Activated T-cell treated with anti-CD3 and anti-CD28 coated beads, Interleukin-2, amount 50 U/mL, for 24 hours (primary cell): ENCODE measurements around the gene DNAH8.

Experiments used
- DNase-seq: peaks from one replicate; pipeline ENCODE4 v3.0.0-alpha.2; 2020
- H3K27ac Mint-ChIP-seq: 2 replicates; pipeline ENCODE4 v1.8.0; 2020; ENCODE audit warnings: mild to moderate bottlenecking, mixed read lengths
- H3K27me3 Mint-ChIP-seq: 2 replicates; pipeline ENCODE4 v1.8.0; 2020; ENCODE audit warnings: mixed read lengths
- H3K36me3 Mint-ChIP-seq: 2 replicates; pipeline ENCODE4 v1.8.0; 2020; ENCODE audit warnings: low read depth, mixed read lengths
- H3K4me1 Mint-ChIP-seq: 2 replicates; pipeline ENCODE4 v1.8.0; 2020; ENCODE audit warnings: low read depth, mixed read lengths
- H3K4me3 Mint-ChIP-seq: 2 replicates; pipeline ENCODE4 v1.8.0; 2020; ENCODE audit warnings: mild to moderate bottlenecking, moderate library complexity, mixed read lengths
- H3K9me3 Mint-ChIP-seq: 2 replicates; pipeline ENCODE4 v1.8.0; 2020; ENCODE audit warnings: mixed read lengths

The DNAH8 gene

GRCh38 chr6:38933426-38933825, 218.3 kb downstream of the DNAH8 start:
- DNase-seq: no peak

GRCh38 chr6:38935051-38935450, 219.9 kb downstream of the DNAH8 start:
- H3K9me3 Mint-ChIP-seq: no peaks in the 10 kb centered on the region
- no peak overlapping the region for H3K4me3 Mint-ChIP-seq
- peaks cover 6% of the 10 kb centered on the region for H3K27me3 Mint-ChIP-seq
- no peaks in the 10 kb centered on the region for H3K36me3 Mint-ChIP-seq
- H3K4me1 Mint-ChIP-seq: no peaks in the 10 kb centered on the region
- DNase-seq: no peak
- H3K27ac Mint-ChIP-seq: no peak overlapping the region

More at GRCh38 chr6:38933426-38933825, 218.3 kb downstream of the DNAH8 start:
- peaks cover 14% of the 10 kb centered on the region for H3K27me3 Mint-ChIP-seq
- H3K4me1 Mint-ChIP-seq: no peaks in the 10 kb centered on the region
- H3K27ac Mint-ChIP-seq: no peak overlapping the region
- H3K36me3 Mint-ChIP-seq: no peaks in the 10 kb centered on the region
- no peak overlapping the region for H3K4me3 Mint-ChIP-seq
- H3K9me3 Mint-ChIP-seq: no peaks in the 10 kb centered on the region

DNA sequence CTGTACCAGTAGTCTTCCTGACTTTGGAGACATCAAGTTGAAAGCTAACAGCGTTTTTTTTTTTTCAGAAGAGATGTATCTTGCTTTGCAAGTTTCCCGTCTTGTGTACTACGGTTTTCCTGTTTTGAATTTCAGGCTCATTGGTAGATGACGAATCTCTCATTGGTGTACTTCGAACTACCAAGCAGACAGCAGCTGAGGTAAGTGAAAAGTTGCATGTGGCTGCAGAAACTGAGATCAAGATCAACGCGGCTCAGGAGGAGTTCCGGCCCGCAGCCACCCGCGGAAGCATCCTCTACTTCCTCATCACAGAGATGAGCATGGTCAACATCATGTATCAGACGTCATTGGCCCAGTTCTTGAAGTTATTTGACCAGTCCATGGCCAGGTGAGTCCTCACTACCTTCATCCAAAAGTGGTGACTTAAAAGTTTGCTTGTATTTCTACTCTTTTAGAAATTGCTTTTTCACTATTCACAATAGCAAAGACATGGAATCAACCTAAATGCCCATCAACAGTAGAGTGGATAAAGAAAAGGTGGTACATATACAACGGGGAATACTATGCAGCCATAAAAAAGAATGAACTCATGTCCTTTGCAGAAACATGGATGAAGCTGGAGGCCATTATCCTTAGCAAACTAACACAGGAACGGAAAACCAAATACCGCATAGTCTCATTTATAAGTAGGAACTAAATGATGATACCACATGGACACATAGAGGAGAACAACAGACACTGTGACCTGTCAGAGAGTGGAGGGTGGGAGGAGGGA, 222.9 kb downstream of the DNAH8 start:
- Mint-ChIP-seq H3K4me3 (no peak overlapping the region), H3K27me3 (peaks cover 4% of the 10 kb centered on the region), H3K36me3 (no peaks in the 10 kb centered on the region), H3K27ac (no peak overlapping the region), H3K9me3 (no peaks in the 10 kb centered on the region), H3K4me1 (no peaks in the 10 kb centered on the region)
- DNase-seq: no peak

DNA sequence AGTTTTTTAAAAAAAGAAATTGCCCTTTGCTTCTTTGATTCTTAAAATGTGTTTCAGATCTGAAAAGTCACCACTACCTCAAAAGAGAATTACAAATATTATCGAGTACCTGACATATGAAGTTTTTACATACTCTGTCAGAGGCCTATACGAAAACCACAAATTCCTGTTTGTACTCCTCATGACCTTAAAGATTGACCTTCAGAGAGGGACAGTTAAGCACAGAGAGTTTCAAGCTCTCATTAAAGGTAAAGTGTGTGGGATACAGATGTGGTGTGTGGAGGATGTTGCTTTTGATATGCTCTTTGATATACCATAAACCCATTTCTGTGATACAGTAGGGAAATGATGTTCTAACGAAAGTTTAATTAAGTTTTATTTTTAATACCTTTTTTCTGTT, 223.6 kb downstream of the DNAH8 start:
- no peak overlapping the region for H3K4me3 Mint-ChIP-seq
- H3K4me1 Mint-ChIP-seq: no peaks in the 10 kb centered on the region
- DNase-seq: no peak
- no peak overlapping the region for H3K27ac Mint-ChIP-seq
- H3K27me3 Mint-ChIP-seq: peaks cover 4% of the 10 kb centered on the region
- no peaks in the 10 kb centered on the region for H3K36me3 Mint-ChIP-seq
- H3K9me3 Mint-ChIP-seq: no peaks in the 10 kb centered on the region

- H3K9me3 Mint-ChIP-seq: no peaks in the 10 kb centered on the region
- no peaks in the 10 kb centered on the region for H3K4me1 Mint-ChIP-seq
- DNase-seq: no peak
- no peak overlapping the region for H3K27ac Mint-ChIP-seq
- H3K27me3 Mint-ChIP-seq: peaks cover 4% of the 10 kb centered on the region
- no peak overlapping the region for H3K4me3 Mint-ChIP-seq
- H3K36me3 Mint-ChIP-seq: no peaks in the 10 kb centered on the region
These were observed 227.3 kb downstream of the DNAH8 start for GRCh38 chr6:38942442-38942841.

DNA sequence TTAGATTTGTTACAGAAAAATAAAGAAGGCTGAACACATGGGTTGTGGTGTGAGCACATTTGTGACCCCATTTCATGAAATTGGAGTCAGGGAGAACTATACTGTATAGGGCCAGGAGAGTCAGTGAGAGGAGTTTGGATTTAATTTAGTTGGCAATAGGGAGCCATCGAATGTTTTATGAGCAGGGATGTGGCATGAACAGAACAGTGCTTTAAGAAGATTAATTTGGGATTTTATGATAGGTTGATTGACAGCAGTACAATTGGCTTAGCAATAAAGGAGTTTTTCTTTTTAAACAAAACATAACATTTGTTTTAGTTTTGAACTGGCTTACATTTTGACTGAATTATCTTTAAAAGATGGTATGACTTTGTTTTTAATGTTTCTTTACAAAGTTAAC, 227.9 kb downstream of the DNAH8 start:
- peaks cover 4% of the 10 kb centered on the region for H3K27me3 Mint-ChIP-seq

GRCh38 chr6:38943964-38944363, 228.9 kb downstream of the DNAH8 start:
- H3K4me1 Mint-ChIP-seq: no peaks in the 10 kb centered on the region
- H3K9me3 Mint-ChIP-seq: no peaks in the 10 kb centered on the region
- no peak for DNase-seq
- H3K36me3 Mint-ChIP-seq: no peaks in the 10 kb centered on the region
- H3K27ac Mint-ChIP-seq: no peak overlapping the region
- H3K27me3 Mint-ChIP-seq: peaks cover 4% of the 10 kb centered on the region
- H3K4me3 Mint-ChIP-seq: no peak overlapping the region

More for the DNA sequence above, 227.9 kb downstream of the DNAH8 start:
- no peaks in the 10 kb centered on the region for H3K36me3 Mint-ChIP-seq
- H3K4me3 Mint-ChIP-seq: no peak overlapping the region
- no peak overlapping the region for H3K27ac Mint-ChIP-seq
- no peak for DNase-seq
- no peaks in the 10 kb centered on the region for H3K9me3 Mint-ChIP-seq
- H3K4me1 Mint-ChIP-seq: no peaks in the 10 kb centered on the region

DNA sequence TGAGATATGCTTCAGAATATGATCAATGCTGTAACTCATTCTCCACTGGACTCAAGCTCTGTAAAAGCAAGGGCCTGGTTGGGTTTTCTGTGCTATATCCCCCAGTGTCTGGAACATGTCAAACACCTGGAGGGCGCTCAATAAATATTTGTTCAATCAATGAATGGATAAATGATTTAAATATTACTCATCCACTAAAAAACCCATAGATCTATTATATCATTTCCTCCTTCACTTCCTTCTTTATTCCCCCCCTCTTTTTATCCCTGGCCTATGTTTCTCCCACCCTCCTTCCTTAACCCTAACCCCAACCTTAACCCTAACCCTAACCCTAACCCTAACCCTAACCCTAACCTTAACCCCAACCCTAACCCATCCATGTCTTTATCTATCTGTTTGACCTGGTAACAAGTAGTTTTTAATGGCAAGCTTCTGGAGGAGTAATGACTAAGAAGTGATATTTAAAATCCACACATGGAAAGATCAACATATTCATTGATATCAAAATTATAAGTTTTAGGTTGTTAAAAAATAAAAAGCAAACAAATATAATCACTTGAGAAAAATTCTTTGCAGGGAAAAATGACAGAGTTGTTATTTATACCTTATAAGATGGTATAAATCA, 229.7 kb downstream of the DNAH8 start:
- Mint-ChIP-seq H3K4me1 (no peaks in the 10 kb centered on the region), H3K27ac (no peak overlapping the region), H3K4me3 (no peak overlapping the region), H3K36me3 (no peaks in the 10 kb centered on the region), H3K9me3 (no peaks in the 10 kb centered on the region), H3K27me3 (peaks cover 4% of the 10 kb centered on the region)
- DNase-seq: no peak

- Mint-ChIP-seq H3K4me3 (no peak overlapping the region), H3K27ac (no peak overlapping the region), H3K36me3 (no peaks in the 10 kb centered on the region), H3K9me3 (peaks cover 5% of the 10 kb centered on the region), H3K4me1 (no peaks in the 10 kb centered on the region), H3K27me3 (peaks cover 44% of the 10 kb centered on the region)
- DNase-seq: no peak
These were observed 240.8 kb downstream of the DNAH8 start for GRCh38 chr6:38955861-38956260.

DNA sequence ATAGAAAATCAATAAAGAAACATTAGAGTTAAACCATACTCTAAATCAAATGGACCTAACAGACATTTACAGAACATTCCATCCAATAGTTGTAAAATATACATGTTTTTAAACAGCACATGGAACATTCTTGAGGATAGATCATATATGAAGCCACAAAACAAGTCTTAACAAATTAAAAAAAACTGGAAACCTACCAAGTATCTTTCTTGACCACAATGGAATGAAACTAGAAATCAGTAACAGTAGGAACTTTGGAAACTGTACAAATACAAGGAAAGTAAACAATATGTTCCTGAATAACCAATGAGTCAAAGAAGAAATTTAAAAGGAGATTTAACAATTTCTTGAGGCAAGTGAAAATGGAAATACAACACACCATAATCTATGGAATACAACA, 242.3 kb downstream of the DNAH8 start:
- Mint-ChIP-seq H3K36me3 (no peaks in the 10 kb centered on the region), H3K4me3 (no peak overlapping the region), H3K27me3 (peaks cover 32% of the 10 kb centered on the region), H3K9me3 (peaks cover 5% of the 10 kb centered on the region), H3K27ac (no peak overlapping the region), H3K4me1 (no peaks in the 10 kb centered on the region)
- no peak for DNase-seq

DNA sequence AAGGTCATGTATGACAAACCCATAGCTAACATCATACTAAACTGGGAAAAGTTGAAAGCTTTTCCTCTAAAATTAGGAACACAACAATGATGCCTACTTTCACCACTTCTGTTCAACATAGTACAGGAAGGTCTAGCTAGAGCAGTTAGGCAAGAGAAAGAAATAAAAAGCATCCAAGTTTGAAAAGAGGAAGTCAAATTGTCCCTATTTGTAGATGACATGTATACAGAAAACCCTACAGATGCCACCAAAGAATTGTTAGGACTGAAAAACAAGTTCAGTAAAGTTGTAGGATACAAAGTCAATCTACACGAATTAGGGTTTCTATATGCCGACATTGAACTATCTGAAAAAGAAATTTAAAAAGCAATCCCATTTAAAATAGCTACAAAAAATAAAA, 244.0 kb downstream of the DNAH8 start:
- no peaks in the 10 kb centered on the region for H3K36me3 Mint-ChIP-seq

DNA sequence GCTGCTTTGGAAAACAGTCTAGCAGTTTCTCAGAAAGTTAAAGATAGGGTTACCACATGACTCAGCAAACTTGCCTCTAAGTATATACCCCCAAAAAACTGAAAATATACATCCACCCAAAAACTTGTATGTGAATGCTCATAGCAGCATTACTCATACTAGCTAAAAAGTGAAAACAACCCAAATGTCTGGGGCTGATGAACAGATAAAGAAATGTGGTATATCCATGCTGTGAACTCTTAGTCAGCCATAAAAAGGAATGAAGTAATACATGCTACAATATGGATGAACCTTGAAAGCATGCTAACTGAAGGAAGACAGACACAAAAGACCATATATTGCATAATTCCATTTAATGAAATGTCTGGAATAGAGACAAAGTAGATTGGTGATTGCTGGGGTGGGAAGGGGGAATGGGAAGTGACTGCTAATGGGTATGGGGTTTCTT, 253.6 kb downstream of the DNAH8 start:
- Mint-ChIP-seq H3K9me3 (no peaks in the 10 kb centered on the region), H3K4me1 (no peaks in the 10 kb centered on the region), H3K27ac (no peak overlapping the region), H3K27me3 (peaks cover 8% of the 10 kb centered on the region), H3K36me3 (no peaks in the 10 kb centered on the region), H3K4me3 (no peak overlapping the region)
- DNase-seq: no peak

More for the DNA sequence above, 244.0 kb downstream of the DNAH8 start:
- Mint-ChIP-seq H3K4me3 (no peak overlapping the region), H3K9me3 (peaks cover 5% of the 10 kb centered on the region), H3K4me1 (no peaks in the 10 kb centered on the region), H3K27me3 (peaks cover 19% of the 10 kb centered on the region), H3K27ac (no peak overlapping the region)
- no peak for DNase-seq

DNA sequence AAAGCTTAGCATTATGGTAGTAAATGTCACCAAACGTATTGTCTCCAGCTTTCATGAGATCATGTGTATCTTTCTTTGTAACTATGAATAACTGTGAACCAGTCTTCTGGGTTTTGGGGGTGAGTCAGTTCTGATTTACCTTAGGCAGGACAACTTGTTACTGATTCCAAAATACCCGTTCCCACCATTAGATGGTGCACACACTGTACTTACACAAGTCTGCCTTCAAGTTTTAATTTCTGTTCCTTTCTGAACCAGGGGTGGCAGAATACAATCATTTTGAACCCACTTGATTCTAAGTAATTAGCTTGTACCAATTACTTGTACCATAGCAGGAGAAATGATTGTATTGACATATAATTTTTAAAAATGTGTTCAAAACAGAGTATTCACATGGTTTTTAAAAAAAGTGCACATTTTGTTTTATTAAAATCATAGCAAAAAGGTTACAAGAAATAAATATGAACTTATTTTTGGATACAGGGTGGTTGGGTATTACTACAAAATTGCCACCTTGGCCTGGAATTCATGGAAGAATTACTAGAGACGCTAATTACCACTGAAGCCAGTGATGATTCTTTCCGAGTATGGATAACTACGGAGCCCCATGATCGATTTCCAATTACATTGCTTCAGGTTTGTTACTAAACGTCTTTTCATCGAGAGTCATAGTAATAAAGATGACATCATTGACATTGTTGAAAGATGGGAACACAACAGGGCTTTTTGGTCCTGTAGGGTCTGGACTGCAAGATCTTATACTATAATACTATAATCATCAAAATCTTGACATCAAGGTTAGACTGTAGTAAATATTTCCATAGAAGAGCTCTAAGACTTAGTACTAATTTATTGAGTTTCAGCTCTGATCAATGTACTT, 258.3 kb downstream of the DNAH8 start:
- H3K9me3 Mint-ChIP-seq: no peaks in the 10 kb centered on the region
- no peak overlapping the region for H3K4me3 Mint-ChIP-seq
- no peak overlapping the region for H3K27ac Mint-ChIP-seq
- H3K27me3 Mint-ChIP-seq: peaks cover 38% of the 10 kb centered on the region
- H3K36me3 Mint-ChIP-seq: no peaks in the 10 kb centered on the region
- no peak for DNase-seq
- no peaks in the 10 kb centered on the region for H3K4me1 Mint-ChIP-seq

GRCh38 chr6:38974389-38975151, 259.5 kb downstream of the DNAH8 start:
- no peaks in the 10 kb centered on the region for H3K4me1 Mint-ChIP-seq
- no peak overlapping the region for H3K27ac Mint-ChIP-seq
- peaks cover 44% of the 10 kb centered on the region for H3K27me3 Mint-ChIP-seq
- no peak overlapping the region for H3K4me3 Mint-ChIP-seq
- H3K9me3 Mint-ChIP-seq: no peaks in the 10 kb centered on the region
- no peaks in the 10 kb centered on the region for H3K36me3 Mint-ChIP-seq
- no peak for DNase-seq
